ENCODE measurements around the gene HERPUD1.

Gene HERPUD1

DNA sequence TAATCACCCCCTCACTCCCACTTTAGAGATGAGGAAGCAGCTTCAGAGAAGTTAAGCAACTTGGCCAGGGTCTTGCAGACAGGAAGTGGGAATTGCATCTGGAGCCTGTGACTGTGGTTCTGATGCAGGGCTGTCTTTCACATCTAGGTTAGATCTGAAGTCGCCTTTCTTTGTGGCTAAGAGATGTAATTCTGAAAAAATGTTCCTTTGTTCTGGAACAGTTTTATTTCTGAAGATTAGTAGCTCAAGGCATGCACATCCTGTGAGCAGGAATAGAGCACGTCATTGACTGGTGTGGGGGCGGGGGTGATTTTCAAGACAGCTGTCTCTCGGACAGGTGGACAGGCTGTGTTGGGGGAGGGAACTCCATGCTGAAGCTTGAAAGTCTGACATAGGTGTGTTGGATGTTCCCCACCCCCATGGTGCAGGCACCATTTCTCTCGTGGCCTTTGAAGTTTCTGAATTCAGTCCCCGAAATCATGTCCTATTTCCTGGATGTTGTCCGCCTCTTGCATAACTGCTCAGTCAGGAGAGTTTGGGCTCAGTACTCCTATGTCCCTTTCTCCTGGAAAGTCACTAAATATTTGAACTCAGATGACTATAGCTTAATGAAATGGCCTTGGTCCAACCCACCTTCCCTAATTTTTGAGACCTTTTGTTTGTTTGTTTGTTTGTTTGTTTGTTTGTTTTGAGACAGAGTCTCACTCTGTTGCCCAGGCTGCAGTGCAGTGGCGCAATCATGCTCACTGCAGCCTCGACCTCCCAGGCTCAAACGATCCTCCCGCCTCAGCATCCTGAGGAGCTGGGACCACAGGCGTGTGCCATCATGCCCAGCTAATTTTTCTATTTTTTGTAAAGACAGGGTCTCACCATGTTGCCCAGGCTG, 21.0 kb upstream of the HERPUD1 start:
- DNase-seq (ENCODE audit: low read depth): no peak

DNA sequence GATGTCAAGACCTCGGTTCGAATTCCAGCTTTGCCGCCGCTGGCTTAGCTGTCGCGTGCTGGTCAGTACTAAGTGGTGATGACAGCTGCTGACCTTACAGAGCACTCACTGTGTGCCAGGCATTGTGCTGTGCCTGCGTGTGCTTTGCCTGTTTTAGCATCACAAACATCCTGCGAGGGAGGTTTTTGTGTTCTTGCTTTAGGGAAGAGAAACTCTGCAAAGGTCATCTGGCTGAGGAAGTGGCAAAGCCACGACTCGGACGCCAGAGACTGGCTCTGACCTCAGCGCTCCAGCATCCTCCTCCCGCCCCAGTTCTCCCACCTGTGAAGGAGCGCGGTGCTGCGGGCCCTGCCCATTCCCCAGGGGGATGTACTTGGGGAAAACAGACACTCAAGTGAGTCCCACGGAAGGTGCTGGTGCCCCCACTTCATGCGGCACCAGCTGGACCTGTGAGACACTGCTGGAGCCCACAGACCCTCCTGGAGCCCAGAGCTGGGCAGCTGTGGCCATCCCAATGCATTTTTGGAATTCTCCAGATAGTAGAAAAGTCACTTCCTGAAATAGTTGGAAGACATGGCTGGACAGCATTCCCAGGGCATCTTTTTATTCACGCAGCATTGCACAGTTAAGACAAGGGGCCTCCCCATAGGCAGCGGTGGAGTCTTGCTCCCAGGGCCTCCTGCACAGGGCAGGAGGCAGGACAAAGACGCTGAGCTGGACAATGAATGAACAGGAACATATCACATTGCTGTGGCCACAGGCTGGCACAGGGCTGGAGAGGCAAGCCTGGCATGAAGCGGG, 20.0 kb upstream of the HERPUD1 start:
- DNase-seq (ENCODE audit: low read depth): no peak

DNA sequence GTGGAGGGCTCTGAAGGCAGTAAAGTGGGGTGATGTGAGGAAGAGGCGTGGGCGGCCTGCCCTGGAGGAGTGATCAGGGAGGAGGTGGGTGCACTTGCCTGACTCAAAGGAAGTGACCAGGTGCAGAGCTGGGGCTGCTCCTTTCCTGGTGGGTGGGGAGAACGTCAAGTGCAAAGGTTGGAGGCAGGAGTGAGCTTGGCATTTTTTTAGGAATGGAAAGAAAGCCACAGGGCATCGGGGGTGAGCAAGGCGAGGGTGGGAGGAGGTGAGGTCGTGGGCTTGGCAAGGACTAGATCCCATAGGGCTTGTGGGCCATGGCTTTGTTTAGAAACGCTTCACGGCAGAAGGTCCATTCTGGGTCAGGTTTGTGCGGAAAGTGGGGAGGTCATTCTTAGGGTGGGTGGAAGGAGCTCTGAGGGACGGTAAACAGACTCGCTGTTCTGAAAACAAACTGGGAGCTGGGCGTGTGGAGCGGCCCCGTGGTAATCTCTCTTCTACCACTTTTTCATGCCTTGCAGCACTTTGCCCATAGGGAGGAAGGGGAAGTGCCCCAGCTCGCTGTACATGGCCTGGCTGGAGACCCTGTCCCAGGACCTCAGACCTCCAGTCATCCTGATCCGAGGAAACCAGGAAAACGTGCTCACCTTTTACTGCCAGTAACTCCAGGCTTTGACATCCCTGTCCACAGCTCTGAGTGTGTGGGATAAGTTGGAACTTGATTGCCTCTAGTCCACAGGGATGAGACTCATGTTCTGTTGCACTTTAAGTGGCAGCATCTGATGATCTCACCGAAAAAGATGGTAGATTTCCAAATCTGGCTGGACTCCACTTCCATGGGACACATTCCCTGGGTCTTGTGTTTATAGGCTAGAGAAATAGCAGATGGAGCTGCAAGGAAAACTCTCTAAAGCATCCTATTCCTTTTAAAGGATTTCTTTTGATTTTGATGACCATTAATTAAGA, 18.9 kb upstream of the HERPUD1 start:
- no peak for DNase-seq (ENCODE audit: low read depth)

DNA sequence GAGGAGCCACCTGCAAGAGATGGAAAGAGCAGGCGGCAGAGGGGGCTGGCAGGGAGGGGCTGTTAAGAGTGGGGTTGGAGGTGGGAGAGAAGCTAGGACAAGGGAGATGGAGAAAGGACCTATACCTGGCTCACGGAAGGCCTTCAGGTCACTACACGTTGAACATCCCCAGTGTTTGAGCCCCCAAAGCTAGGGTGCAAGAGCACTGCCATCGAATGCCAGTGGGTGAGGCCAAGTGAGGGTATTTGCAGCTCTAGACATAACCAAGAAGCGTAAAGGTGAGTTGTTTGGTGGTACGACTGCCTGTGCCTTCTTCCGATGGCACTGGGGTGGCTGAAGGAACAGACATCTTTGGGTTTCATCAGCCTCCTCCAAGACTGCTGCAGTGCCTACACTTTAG, 17.0 kb upstream of the HERPUD1 start:
- no peak for DNase-seq (ENCODE audit: low read depth)

DNA sequence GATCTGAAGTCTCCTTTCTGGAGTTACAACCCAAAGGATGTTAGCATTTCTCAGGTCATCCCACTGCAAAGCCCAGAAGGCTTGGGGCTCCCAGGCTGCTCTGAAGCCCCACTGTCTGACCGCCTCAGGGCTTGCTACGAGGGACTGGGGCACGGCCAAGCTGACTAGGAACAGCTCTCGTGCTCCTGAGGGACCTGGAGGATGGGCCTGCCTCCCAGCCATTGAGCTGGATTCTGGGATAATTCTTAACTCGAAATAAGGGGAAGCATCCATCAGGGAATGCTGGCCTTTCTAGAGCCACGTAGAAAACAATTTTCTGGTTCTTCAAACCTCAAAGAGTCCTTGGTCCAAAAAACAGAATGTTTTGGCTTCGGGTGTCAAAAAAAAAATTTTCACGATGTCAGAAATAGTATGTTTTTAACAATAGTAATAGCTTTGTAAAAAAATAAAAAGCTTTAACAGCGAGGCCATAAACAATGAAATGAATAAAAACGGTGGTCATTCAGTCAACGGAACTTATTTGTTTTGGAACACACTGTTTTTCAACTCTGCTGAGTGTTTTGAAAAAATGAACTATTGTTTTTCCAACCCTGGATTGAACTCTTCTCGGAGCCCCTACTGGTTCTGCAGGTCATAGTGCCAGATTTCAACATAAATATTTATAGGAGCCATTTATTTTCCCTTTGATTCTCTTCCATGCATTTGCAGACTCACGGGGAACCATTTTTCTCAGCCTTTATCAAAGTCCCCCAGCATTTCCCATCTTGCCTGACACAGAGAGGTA, 16.4 kb upstream of the HERPUD1 start:
- no peak for DNase-seq (ENCODE audit: low read depth)

DNA sequence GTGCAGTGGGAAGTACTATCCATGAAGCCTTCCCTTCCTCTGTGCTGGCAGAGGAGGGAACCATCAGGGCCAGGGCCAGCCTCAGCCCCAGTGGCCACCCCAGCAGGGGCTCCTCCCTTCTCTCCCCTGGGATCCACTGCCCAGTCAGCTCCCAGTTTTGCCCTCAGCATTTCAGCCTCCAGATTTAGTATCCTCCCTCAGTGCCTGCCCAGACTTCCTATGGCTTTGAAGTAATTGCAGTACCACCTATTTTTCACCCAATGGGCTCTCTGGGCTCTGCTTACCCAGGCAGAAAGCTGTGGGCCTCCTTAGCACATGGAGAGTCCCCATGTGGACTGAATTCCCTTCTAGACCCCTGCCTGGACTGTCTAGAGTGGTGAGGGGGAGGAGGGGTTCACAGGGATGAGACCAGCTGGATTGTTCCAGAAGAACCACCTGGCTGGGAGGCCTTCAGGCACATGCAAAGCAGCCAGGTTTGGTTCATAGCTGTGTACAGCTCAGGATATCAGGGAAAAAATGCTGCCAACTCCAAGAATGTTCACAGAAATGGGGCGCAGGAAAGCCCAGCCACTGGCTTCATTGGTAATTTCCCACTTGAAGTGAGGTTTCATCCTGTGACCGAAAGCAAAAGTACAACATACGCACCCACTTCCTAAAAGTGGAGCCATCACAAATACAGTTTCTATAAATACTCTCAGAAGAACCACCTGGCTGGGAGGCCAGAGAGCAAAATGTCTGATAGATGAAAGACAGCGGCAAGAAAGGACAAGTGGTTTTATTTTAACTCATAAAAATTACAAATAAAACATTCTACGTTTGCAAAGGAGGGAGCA, 15.2 kb upstream of the HERPUD1 start:
- no peak for DNase-seq (ENCODE audit: low read depth)

DNA sequence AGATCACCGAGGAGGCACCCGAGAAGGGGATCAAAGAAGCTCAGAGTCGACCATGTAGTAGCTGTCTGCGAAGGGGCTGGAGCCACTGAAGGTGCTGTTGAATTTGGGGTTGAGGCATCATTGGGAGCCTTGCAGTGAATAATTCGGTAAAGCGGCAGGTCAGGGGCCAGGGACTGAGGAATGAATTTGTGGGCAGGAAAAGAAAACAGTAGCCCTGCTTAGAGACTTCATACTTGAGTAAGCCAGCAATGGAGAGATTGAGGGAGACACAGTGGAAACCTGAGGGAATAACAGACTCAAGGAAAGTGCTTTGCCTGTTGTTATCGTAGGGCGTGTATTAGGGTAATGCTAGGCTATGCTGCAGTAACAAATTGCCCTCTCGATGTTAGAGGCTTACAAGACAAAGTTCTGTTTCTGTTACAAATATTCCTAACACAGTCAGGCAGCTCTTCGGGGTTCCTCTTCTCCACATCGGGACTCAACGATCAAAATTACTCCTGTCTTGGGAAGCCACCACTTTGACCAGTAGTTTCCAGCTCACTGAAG, 13.4 kb upstream of the HERPUD1 start:
- no peak for DNase-seq (ENCODE audit: low read depth)

DNA sequence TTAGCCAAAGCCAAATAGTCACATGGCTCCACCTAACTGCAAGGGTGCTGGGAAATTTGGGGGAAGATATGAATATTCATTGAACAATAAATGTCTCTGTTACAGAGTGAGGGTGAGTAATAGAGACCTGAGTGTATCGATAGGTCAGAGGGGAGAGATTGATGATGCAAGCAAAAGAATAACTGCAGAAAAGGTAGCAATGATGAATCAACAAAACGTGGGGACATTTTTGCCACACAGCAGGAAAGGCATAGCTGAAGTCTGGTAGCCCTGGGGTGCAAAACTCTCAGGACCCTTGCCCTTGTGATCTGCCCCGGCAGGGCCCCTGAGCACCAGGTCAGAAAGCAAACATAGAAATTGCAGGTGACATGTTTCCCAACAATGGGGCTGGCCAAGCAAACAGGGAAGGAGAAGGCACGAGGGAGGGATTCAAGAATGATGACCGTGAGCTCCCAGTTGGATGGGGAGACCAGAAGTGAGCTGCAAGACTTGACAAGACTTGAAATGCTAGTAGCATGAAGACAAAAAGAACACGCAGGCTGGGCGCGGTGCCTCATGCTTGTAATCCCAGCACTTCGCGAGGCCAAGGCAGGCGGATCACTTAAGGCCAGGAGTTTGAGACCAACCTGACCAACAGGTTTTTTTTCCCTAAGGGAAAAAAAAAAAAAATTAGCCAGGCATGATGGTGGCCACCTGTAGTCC, 12.7 kb upstream of the HERPUD1 start:
- no peak for DNase-seq (ENCODE audit: low read depth)

DNA sequence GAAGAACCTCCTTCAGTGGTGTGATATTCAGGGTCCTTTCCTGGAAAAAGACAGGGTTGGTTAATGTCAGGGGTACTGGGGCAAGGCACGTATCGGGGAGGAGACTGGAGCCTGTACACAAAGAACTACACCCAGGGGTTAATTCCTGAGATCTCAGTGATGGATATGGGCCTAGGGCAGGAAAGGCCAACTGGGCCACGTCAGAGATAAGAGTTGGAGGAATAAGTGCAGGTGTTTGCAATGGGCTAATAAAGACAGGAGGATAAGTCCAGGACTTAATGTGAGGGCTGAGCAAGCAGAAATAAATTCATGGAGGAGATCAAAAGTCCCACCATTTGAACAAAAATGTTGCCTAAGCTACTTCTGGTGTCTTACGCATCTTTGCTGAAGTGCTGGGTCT, 10.4 kb upstream of the HERPUD1 start:
- DNase-seq (ENCODE audit: low read depth): no peak

DNA sequence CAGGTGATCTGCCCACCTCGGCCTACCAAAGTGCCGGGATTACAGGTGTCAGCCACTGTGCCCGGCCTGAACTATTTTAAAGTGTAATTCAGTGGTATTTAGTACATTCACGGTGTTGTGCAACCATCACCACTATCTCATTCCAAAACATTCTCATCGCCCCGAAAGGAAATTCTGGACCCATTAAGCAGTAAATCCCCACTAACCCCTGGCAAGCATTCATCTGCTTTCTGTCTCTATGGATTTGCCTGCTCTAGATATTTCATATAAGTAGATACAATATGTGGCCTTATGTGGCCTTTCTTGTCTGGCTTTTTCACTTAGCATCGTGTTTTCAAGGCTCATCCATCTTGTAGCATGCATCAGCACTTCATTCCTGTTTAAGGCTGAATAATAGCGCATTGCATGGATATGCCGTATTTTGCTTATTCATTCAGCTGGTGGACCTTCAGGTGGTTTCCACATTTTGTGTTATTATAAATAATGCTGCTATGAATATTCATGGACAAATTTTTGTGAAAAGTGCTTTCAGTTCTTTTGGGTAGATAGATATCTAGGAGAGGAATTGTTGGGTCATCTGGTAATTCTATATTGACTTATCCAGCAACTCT, 8.4 kb upstream of the HERPUD1 start:
- no peak for DNase-seq (ENCODE audit: low read depth)

DNA sequence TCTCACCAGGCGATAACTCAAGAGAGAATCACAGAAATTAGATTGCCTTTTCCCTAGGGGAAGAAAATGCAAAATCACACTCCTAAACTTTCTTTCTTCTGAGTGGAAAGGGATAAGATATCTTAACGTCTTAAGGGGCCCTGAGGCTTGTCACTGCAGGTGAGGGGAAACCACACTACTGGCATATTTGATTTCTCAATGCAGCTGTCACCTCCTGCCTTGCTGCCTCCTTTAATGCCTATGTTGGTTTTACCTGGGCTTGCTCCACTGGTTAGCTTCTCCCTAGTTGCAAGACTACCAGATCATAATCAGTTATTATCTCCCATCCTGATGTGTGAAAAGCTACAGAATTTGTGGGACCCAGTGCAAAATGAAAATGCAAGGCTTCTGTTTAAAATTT, 4.5 kb upstream of the HERPUD1 start:
- no peak for DNase-seq (ENCODE audit: low read depth)

DNA sequence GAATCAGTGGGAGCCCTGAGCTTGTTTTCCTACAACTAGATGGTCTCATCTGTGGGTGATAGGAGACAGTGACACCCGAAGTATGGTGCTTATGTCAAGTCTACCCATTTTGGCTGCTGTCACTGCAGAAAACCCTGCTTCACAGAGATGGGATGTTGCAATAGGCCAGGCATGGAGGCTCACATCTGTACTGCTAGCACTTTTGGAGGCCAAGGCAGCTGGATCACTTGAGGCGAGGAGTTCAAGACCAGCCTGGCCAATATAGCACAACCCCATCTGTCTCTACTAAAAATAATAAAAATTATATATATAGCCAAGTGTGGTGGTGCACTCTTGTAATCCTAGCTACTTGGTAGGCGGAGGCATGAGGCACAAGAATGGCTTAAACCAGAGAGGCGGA, 2.3 kb upstream of the HERPUD1 start:
- DNase-seq (ENCODE audit: low read depth): no peak

DNA sequence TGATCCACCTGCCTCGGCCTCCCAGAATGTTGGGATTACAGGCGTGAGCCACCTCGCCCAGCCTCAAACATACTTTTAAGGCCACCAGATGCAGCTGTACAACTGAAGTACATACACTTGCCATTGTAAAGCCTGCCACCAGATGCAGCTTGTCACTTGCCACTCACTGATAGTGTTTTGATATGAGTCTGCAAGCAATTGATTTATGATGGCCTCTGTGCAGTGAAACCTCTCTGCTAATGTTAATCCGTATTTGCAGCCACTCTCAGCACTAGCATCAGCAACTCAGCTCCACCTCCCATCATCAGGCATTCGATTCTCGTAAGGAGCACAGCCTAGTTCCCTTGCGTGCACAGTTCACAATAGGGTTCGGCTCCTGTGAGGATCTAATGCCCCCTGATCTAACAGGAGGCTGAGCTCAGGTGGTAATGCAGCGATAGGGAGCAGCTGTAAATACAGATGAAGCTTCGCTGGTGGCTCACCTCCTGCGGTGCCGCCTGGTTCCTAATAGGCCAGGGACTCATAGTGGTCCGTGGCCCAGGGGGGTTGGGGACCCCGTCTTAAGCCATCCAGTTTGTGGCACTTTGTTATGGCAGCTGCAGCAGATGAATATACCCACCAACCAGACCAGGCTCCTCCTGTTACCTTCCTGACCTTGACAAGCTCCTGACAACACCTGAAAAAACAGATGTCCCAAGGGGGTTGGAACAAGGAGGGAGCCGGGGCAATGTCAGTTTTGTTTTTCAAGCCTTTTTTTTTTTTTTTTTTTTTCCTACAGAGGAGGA, 1.3 kb upstream of the HERPUD1 start:
- DNase-seq (ENCODE audit: low read depth): no peak

DNA sequence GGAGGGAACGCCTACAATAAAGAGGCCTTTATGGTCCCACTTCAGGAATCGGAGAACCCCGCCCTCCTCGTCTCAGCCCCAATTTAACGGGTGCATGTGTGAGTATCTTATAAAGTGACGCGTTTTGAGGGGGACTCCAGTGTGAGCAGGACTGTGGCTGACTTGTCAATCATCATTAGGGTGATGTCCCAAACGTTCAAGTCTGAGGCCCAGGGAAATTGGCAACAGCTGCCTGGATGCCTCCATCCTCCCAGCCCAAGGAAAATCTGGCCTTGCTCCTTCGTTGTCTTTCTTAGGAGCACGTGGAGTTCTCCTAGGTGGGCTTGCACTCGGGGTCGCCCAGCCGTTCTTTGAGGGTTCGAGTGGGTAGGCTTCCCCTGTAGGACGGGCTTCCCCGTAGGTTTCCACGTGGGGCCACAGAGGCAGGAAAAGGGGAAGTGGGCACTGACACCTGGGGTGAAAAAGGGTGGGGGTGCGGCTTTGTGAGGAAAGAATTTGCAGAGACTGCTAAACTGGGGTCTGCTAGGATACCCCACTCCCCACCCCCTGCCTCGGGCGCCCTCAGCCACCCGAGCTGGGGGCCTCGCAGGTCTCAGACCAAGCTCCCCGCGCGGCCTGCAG, 561 bp upstream of the HERPUD1 start:
- no peak for DNase-seq (ENCODE audit: low read depth)

DNA sequence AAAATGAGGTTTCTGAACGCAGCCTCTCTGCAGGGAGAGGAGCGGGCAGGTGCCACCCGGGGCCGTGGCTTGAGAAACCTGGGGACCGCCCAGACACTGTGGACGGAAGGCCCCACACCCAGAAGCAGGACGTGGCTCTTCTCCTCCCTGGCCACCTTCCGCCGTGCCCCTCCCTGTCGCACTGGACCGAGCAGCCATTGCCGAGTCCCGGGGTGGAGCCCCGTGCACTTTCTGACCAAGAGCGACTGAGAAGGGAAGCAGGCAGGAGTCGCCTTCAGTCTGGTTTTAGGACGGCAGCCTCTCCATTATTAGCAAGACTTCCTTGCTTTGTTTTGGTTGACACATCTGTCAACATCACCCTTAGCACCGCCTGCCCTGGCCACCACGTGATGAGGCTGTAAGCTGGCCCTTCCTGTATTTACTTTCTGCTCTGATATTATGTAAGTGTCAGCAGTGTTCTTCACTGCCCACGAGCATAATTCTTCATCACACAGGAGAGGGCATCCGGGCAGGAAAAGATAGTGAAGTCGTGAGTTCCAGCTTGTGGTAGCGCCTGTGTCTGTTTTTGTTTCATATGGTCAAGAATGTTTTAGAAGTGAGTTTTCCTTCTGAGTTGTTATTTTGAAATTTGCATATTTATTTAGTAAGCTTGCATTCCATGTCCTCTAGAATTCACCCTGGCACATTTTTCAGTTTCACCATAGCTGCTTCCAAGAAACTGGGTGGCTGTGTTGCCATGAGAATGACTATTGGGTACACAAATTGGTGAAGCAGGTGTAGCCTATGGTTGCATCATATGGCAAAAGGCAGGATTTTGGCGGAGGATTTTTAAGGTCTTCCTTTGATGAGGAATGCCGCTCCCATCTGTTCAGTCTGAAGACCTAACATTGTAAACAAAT, 1.0 kb downstream of the HERPUD1 start:
- no peak for DNase-seq (ENCODE audit: low read depth)

DNA sequence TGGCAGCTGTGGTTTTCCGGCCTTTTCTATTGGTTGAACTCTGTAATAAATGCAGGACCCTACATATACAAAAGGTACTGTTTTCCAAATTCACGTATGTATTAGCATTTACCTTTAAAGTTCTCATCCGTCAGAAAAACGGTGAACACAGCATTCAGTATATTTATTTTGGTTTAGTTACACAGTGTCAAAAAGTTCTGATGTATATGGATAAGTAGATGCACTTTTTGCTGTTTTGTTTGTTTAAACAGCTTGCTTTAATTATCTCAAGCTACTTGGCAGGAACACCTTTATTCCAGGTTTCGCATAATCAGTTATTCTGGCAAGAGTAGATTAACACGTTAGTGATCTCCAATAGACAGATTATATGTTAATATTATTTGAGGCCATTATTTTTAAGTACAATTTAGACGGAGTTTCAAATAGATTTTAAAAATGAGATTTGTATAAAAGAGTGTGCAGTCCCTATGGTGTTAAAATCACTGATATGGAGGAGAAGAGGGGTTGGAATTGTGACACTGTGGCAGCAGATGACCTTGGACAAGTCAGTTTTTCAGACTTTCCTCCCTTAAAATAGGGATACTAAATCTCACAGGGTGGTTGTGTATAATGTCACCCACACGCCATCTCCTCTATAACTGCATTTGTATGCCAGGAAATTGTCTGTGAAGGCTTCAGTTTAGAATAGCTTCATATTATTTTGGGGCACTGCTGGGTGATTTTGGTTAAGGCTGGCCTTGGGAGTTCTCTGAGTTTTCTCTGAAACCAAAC, 2.1 kb downstream of the HERPUD1 start:
- no peak for DNase-seq (ENCODE audit: low read depth)

All from stimulated activated CD8-positive, alpha-beta memory T cell treated with anti-CD3 and anti-CD28 coated beads, Interleukin-12 subunit alpha, Interleukin-12 subunit beta, amount 100 ng/mL, for 1 hour (primary cell).